ENCODE results near the gene MIX23. TPM values are rescaled to one million over a fixed set of nuclear protein-coding genes. Genes with fewer than 3 reads are reported as not detected.

The MIX23 gene
- polyA plus RNA-seq, 4 donors = 51.3 to 60.7 (median 54.3) TPM

Other genes starting within 250 kb of the MIX23 start
- 10 to 100 TPM; 18.7 to 29.2 (median 26.0) TPM for gene CASR, start 199.6 kb downstream of the MIX23 start, polyA plus RNA-seq (ENCODE audit: insufficient read length in 4 of 4)
- 1 to 10 TPM in 1 of 4 donors, under 1 TPM in 3; 0.63 to 1.5 (median 0.65) TPM for gene CSTA, start 58.0 kb downstream of the MIX23 start, polyA plus RNA-seq (ENCODE audit: insufficient read length in 4 of 4)
- gene FAM162A, start 951 bp upstream of the MIX23 start, polyA plus RNA-seq (ENCODE audit: insufficient read length in 4 of 4) = 10 to 100 TPM; 63.9 to 81.9 (median 71.4) TPM
- 10 to 100 TPM in 3 of 4 donors, 1 to 10 TPM in 1; 8.6 to 11.9 (median 10.5) TPM for gene WDR5B, start 32.8 kb upstream of the MIX23 start, polyA plus RNA-seq (ENCODE audit: insufficient read length in 4 of 4)
- 10 to 100 TPM; 41.3 to 50.4 (median 48.9) TPM for gene KPNA1, start 131.7 kb upstream of the MIX23 start, polyA plus RNA-seq (ENCODE audit: insufficient read length in 4 of 4)
- gene PARP9, start 181.1 kb upstream of the MIX23 start, polyA plus RNA-seq (ENCODE audit: insufficient read length in 4 of 4) = 10 to 100 TPM; 14.5 to 18.6 (median 15.2) TPM
- 10 to 100 TPM; 12.9 to 13.8 (median 13.4) TPM for gene DTX3L, start 181.1 kb upstream of the MIX23 start, polyA plus RNA-seq (ENCODE audit: insufficient read length in 4 of 4)
- gene PARP15, start 194.4 kb upstream of the MIX23 start, polyA plus RNA-seq (ENCODE audit: insufficient read length in 4 of 4) = under 1 TPM; 0.06 to 0.46 (median 0.30) TPM